IMR-90 (cell line): ENCODE measurements around the gene RALGPS1.

Source experiments
- CEBPB ChIP-seq: IDR thresholded peaks from 2 replicates; pipeline ENCODE4 v1.6.1; 2012; ENCODE audit warnings: low read depth, low read length, improper control_type of control experiment
- CTCF ChIP-seq: conservative IDR thresholded peaks from 2 replicates; pipeline ENCODE4 v1.5.1; 2012; ENCODE audit warnings: mild to moderate bottlenecking, low read depth, low read length, improper control_type of control experiment
- ELK1 ChIP-seq: fragments of 150-350 bp; IDR thresholded peaks from 2 replicates; pipeline ENCODE4 v1.6.1; 2016; ENCODE audit warnings: low read depth, mild to moderate bottlenecking, low read length, moderate library complexity, borderline replicate concordance
- FOS ChIP-seq: fragments of 150-350 bp; IDR thresholded peaks from 2 replicates; pipeline ENCODE4 v1.6.1; 2016; ENCODE audit warnings: low read depth, low read length
- MAFK ChIP-seq: IDR thresholded peaks from 2 replicates; pipeline ENCODE4 v1.6.1; 2012; ENCODE audit warnings: low read depth, low read length, improper control_type of control experiment
- MXI1 ChIP-seq: IDR thresholded peaks from 2 replicates; pipeline ENCODE4 v1.6.1; 2012; ENCODE audit warnings: low read depth, mild to moderate bottlenecking, low read length, moderate library complexity, borderline replicate concordance
- NFE2L2 ChIP-seq: fragments of 150-350 bp; IDR thresholded peaks from 2 replicates; pipeline ENCODE4 v1.6.1; 2016; ENCODE audit warnings: low read depth, mild to moderate bottlenecking, low read length
- POLR2A ChIP-seq: IDR thresholded peaks from 2 replicates; pipeline ENCODE4 v1.6.1; 2012; ENCODE audit warnings: mild to moderate bottlenecking, low read depth, low read length
- RAD21 ChIP-seq: IDR thresholded peaks from 2 replicates; pipeline ENCODE4 v1.6.1; 2012; ENCODE audit warnings: low read length, improper control_type of control experiment
- RCOR1 ChIP-seq: IDR thresholded peaks from 2 replicates; pipeline ENCODE4 v1.6.1; 2012; ENCODE audit warnings: mild to moderate bottlenecking, low read length, improper control_type of control experiment; ENCODE audit not compliant: insufficient replicate concordance
- RFX5 ChIP-seq: IDR thresholded peaks from 2 replicates; pipeline ENCODE4 v1.8.0; 2012; ENCODE audit warnings: low read depth, mild to moderate bottlenecking, low read length, moderate library complexity
- SMC3 ChIP-seq: fragments of 150-350 bp; IDR thresholded peaks from 2 replicates; pipeline ENCODE4 v1.6.1; 2016; ENCODE audit warnings: low read depth, mild to moderate bottlenecking, antibody characterized with exemption, low read length, moderate library complexity
- USF2 ChIP-seq: fragments of 150-350 bp; IDR thresholded peaks from 2 replicates; pipeline ENCODE4 v1.6.1; 2017; ENCODE audit warnings: mild to moderate bottlenecking, antibody characterized with exemption, low read length, low read depth

GRCh38 chr9:127173063-127173462 is 258.5 kb downstream of the RALGPS1 start:
- TF ChIP-seq RAD21 (no peak), CTCF (no peak), CEBPB (no peak), NFE2L2 (no peak), FOS (no peak), RFX5 (no peak), POLR2A (no peak), MAFK (no peak), ELK1 (no peak), SMC3 (no peak), USF2 (no peak), MXI1 (no peak), RCOR1 (no peak)
